H1 (cell line): ENCODE results near the gene TOB1. TPM values are rescaled to one million over a fixed set of nuclear protein-coding genes. Genes with fewer than 3 reads are reported as not detected.

Source experiments
- BRCA1 ChIP-seq: IDR thresholded peaks from 2 replicates; pipeline ENCODE4 v1.6.1; 2012; ENCODE audit warnings: low read depth, low read length, improper control_type of control experiment
- KDM1A ChIP-seq: fragments of 200-600, 300-600 bp; sonication (generic); IDR thresholded peaks from 2 replicates; pipeline ENCODE4 v1.7.1; 2016; ENCODE audit warnings: mild to moderate bottlenecking, low read length, borderline replicate concordance
- RAD21 ChIP-seq, 2 experiments: IDR thresholded peaks in 1 of 2; conservative IDR thresholded peaks in 1 of 2; 2 replicates each; pipeline ENCODE4 v1.6.1; 2011; ENCODE audit warnings: low read depth in 2 of 2, low read length in 2 of 2, improper control_type of control experiment in 1 of 2, inconsistent platforms in 1 of 2, mild to moderate bottlenecking in 1 of 2, moderate library complexity in 1 of 2
- SAP30 ChIP-seq: fragments of 300-600 bp; sonication (generic); IDR thresholded peaks from 2 replicates; pipeline ENCODE4 v1.7.1; 2012; ENCODE audit warnings: low read length, moderate library complexity, mild to moderate bottlenecking, inconsistent platforms; ENCODE audit not compliant: insufficient read depth, insufficient replicate concordance
- SIX5 ChIP-seq: IDR thresholded peaks from 2 replicates; pipeline ENCODE4 v1.6.1; 2011; ENCODE audit warnings: mild to moderate bottlenecking, low read depth, low read length
- SP2 ChIP-seq: IDR thresholded peaks from 2 replicates; pipeline ENCODE4 v1.6.1; 2012; ENCODE audit warnings: mild to moderate bottlenecking, low read length, inconsistent platforms
- polyA plus RNA-seq, 7 experiments: library from polyadenylated mRNA; depleted of rRNA in 3 of 7; stranded (reverse) in 5 of 7; unstranded in 2 of 7; fragments of >200 nt in 5 of 7; fragments of 200-250 nt in 2 of 7; gene quantifications; 1 replicate in 5 of 7; 2 replicates in 1 of 7; 4 replicates in 1 of 7; pipeline versions ENCODE4 v1.2.1 to v1.2.3, GENCODE V29; 2011 to 2013; ENCODE audit warnings: missing spikeins in 2 of 7, mixed read lengths in 2 of 7
- total RNA-seq: library from RNA; stranded (reverse); fragmentation: NEBNext Ultra II Directional; extraction: Animal tissue kit (Norgen Biotek cat#: 25700); gene quantifications from 2 replicates; pipeline ENCODE4 v1.2.1, GENCODE V29; 2021

TOB1 gene
- total and polyA plus RNA-seq, 2 of the 8 experiments (the other 6 are each of a cell fraction or from before 2014, with no cell fraction given) = 14.4 to 20.8 TPM

GRCh38 chr17:50879086-50879485 is 12.9 kb upstream of the TOB1 start (continued):
- TF ChIP-seq KDM1A (no peak), RAD21 (IDR thresholded peaks at IDR 0.05 in 1 of 2, conservative IDR thresholded peaks at IDR 0.05 in 1 of 2; ENCODE audit: low read depth in 2 of 2, low read length in 2 of 2) (no peak), SAP30 (no peak), SIX5 (no peak), SP2 (no peak), BRCA1 (no peak)
